ENCODE results near the gene CTDSP2. TPM values are rescaled to one million over a fixed set of nuclear protein-coding genes. Genes with fewer than 3 reads are reported as not detected.
"Not testable (repeated sequence)": the region's sequence is repeated elsewhere in the genome, so short reads cannot be mapped to it uniquely, and the experiment has no call there.

CTDSP2 gene
- total RNA-seq, 4 donors from 2014 or later = 106 to 179 (median 150) TPM

GRCh38 chr12:57780284-57780897 lies 66.1 kb downstream of the CTDSP2 start:
- no peak for ATAC-seq (ENCODE audit: low FRiP score)
- DNase-seq (ENCODE audit: low spot score) = no peak
- no peak for TF ChIP-seq CTCF (IDR thresholded peaks at IDR 0.05)

- no peak for DNase-seq (ENCODE audit: low spot score)
- ATAC-seq (ENCODE audit: low FRiP score) = no peak
- no peak for TF ChIP-seq CTCF (IDR thresholded peaks at IDR 0.05)
Measured at GRCh38 chr12:57779736-57780135, 66.8 kb downstream of the CTDSP2 start.

DNA sequence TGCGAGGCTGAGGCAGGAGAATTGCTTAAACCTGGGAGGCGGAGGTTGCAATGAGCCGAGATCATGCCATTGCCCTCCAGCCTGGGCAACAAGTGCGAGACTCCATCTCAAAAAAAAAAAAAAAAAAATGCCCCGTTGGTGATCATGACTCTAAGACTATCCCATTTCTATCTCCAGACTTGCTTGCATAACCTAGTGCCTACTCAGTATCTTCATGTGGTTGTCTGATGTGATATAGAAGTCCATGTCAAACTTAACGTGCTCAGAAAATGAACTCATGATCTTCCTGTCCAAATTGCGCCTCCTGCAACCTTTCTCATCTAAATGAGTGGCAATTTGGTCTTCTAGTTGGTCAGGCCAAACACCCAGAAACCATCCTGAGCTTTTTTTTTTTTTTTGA lies 68.6 kb downstream of the CTDSP2 start:
- DNase-seq (ENCODE audit: low spot score) (no peak), ATAC-seq (ENCODE audit: low FRiP score) (no peak)

DNA sequence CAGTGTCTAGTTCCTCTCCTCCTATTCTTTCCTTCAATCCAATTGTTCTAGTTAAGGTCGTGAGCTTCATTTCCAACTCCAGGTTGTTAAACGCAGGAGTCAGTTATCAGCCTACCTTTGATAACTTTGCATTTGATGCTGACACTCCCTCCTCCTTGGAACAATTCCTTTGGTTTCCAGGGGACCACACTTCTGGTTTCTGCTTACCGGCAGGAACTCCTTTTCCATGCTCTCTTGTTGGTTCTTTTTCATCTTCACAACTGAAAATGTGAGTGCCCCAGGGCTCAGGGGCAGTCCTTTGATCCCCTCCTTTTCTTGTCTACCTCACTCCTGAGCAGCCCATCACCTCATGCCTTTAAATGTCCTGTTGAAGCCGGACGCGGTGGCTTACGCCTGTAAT lies 69.2 kb downstream of the CTDSP2 start:
- no peak for ATAC-seq (ENCODE audit: low FRiP score)
- no peak for TF ChIP-seq CTCF (IDR thresholded peaks at IDR 0.05)
- no peak for DNase-seq (ENCODE audit: low spot score)

More for the DNA sequence above, 68.6 kb downstream of the CTDSP2 start:
- no peak for TF ChIP-seq CTCF (IDR thresholded peaks at IDR 0.05)

GRCh38 chr12:57776247-57776587 lies 70.3 kb downstream of the CTDSP2 start:
- DNase-seq (ENCODE audit: low spot score) = no peak
- ATAC-seq (ENCODE audit: low FRiP score) = no peak
- no peak for TF ChIP-seq CTCF (IDR thresholded peaks at IDR 0.05)

- TF ChIP-seq CTCF (IDR thresholded peaks at IDR 0.05) = no peak
- no peak for DNase-seq (ENCODE audit: low spot score)
- ATAC-seq (ENCODE audit: low FRiP score) = no peak
Measured at GRCh38 chr12:57775563-57776246, 70.8 kb downstream of the CTDSP2 start.

DNA sequence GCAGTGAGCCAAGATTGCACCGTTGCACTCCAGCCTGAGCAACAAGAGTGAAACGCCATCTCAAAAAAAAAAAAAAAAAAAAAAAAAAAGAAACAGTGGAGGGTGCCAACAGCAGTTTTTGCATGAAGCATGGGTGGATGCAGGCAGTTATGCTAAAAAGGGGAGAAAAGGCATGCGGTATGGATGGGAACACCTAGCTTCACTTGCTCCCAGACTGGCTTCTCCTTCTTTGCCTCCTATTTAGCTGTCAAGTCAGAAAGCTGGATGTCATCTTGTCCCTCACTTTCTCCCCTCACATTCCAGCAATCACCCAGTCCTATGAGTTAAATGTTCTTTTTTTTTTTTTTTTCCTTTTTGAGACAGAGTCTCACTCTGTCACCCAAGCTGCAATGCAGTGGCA lies 71.5 kb downstream of the CTDSP2 start:
- TF ChIP-seq CTCF (IDR thresholded peaks at IDR 0.05) = no peak
- no peak for DNase-seq (ENCODE audit: low spot score)
- ATAC-seq (ENCODE audit: low FRiP score) = no peak

DNA sequence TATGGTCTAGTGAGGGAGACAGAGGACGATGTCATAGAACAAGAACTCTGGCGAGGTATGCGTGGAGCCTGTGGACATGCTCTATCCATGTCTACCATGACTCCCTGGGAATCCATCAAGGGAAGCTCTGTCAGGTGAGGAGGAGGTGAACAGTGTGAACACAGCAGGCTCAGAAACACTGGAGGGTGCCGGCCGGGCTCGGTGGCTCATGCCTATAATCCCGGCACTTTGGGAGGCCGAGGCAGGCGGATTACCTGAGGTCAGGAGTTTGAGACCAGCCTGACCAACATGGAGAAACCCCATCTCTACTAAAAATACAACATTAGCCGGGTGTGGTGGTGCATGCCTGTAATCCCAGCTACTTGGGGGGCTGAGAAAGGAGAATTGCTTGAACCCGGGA lies 71.9 kb downstream of the CTDSP2 start:
- not testable (repeated sequence) for DNase-seq (ENCODE audit: low spot score); ATAC-seq (ENCODE audit: low FRiP score)
